Stimulated activated CD4-positive, alpha-beta T cell treated with anti-CD3 and anti-CD28 coated beads, Interleukin-1b, Interleukin-23, amount 100 ng/mL, for 24 hours (primary cell): ENCODE measurements around the gene ARHGDIA.

Experiments
- DNase-seq, 4 experiments: peaks; one replicate each; pipeline ENCODE4 v3.0.0-alpha.2; 2020; ENCODE audit warnings: low read depth in 4 of 4, low spot score in 1 of 4

Gene ARHGDIA

DNA sequence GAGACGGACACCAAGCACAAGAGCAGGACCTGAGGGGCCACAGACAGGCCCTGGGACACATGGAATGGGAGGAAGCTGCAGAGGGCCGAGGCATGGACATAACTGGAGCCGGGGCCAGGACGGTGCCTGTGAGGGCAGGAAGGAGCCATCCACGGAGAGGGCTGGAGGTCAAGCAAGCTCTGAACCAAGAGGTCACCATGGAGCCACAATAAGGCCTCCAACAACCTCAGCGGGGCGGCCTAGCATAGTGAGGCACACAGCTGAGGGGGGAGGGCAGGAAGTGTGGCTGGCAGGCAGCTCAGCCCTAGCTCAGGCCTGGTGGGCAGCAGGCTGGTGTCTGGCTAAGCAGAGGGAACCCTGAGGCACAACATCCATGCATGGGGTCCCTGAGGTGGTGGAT is 42.5 kb downstream of the ARHGDIA start:
- DNase-seq = no peak

DNA sequence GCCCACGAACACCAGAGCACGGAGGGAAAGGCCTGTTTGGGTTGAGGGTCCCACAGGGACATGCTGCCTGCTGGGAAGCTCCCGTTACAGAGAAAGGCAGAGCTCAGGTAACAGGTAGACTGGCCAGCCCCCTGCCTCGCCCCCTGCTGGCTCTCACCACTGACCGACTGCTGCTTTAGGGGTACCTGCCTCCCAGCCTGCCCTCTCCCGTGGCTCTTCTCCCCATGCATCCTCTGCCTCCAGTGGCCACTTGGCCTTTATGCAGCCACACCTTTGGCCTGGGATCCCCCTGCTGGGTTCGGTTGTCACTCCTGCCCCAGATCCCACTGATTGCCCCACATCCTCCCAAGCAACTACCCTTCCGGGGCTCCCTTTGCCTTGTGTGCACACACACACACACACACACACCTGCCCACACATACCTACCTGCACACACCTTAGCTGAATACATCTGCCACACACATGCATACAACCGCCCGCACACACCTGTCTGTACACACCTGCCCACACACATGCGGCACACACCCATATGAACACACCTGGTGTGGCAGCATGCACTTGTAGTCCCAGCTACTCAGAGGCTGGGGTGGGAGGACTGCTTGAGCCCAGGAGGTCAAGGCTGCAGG is 45.2 kb downstream of the ARHGDIA start:
- DNase-seq = no peak

DNA sequence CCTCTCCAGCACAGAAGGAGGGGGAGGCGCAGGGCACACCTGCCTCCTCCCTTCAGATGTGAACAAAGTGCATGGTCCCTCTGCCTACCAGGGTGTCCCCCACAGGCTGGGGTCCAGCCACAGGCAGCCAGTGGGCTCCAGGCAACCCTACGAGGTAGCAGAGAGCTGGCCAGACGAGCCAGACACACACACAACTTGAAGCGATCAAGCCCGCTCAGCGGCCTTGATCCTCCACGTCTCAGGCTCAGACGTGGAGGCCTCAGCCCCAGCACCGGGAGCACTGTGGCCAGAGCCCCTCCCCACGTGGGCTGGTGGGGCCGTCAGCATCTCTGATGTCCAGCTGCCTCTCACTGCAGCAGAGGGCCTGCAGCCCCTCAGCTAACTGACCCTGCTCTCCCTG is 46.5 kb downstream of the ARHGDIA start:
- DNase-seq = no peak

DNA sequence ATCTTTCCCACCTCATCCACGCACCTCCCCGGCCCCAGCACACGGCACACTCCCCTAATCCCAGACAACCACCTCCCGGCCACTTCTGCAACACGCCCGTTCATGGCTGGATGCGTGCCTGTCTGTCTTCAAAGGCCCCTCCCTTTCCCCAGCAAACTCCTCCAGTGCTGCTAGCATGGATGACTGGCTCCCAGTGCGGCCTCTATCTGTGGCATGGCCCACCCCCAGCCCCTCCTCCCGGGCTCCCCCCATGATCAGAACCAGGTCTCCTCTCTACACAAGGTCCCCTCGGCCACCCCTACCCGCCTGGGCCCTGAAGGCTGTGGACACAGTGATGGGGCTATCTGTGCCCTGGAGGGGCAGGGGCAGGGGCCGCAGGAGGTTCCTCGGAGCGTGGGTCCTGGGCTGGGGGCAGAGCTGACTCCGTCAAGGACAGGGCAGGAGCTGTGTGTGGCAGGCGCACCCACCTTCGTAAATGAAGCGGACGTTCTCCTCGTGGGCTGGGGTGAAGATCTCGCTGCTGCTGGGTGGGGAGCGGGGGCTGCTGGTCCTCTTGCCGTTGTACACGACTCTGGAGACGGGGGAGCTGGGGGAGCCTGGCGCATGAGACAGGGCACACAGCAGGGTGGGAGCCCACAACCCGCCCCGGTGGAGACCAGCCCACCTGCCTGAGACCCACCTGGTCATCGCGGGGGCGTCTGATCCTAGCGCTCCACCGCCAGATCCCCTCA is 47.2 kb downstream of the ARHGDIA start:
- no peak for DNase-seq

DNA sequence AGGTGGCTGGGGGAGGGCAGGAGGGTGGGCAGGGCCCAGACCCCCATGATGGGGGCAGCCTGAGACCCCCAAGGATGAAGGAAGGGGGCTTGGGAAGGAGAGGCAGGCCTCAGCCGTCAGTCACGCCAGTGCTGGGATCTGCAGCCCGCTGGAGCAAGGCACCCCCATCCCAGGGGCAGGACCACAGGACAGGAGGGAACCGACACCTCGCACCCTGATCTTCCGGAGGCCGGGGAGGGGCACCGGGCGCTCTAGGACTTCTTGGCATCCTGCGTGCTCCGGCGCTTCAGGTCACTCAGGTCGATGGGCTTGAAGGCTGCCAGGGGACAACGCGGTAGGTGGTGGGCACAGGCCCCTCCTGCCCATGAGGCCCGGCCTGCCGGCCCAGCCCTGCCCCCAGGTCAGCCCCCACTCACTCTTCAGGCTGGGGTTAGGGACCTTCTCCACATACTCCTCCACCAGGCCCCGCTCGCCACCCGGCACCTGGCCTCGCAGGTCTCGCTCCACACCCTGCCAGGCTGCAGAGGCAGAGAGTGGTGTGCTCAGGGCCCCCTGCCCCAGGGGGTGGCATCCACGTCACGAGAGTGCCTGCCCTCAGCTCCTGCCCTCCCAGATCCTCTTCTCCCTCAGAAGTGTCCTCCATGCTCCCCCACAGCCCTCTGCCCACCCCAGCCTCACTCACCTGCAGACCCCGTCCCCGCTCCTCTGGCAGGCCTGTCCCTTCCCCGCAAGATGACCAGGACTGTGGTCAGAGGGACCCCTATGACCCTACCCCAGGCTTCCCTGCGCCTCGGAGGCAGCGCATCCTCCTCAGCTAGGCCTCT is 47.9 kb downstream of the ARHGDIA start:
- DNase-seq = no peak

DNA sequence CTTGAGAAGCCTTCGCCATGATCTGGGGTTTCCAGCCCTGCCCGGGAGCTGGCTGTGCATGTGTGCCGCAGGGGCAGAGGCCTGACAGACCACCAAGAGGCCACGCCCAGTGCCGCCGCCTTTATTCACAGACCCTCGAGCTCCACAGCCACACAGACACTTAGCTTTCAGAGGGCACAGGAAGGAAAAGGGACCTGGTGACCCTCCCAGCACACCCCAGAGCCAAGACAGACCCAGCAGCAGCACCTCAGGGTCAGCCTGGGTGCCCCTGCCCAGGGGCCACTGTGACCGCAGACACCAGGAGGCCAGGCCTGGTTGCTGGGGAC is 48.9 kb downstream of the ARHGDIA start:
- DNase-seq = no peak

DNA sequence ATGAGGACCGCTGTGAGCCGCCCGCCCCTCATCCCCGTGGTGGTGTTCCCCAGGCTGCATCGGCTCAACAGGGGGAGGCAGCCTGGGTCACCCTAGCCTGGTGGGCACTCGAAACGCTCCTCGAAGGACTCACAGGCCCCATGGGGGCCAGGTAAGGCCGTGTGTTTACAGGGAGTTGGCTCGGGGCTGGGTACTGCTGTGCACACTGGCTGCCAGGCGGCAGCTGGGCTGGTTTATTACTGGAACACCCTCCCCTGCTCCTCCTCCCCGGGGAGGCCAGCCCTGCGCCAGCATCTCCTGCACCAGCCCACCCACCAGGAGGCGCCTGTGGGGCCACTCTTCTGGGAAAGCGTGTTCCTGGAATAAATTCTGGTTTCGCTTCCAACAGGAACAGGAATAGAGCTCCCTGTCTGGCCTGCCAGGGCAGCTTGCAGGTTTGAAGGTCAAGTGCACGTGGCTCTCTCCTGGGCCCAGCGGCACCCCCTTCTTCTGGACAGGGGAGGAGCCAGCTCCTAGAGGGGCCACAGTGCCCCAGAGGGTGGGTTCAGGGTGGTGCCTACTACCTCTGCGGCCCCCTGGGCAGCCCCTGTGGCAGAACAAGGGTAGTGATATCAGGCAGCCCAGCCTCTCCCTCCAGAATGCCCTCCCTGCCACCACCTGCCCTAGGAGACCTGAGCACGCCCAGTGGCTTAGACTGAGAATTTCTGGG is 49.4 kb downstream of the ARHGDIA start:
- DNase-seq = no peak

DNA sequence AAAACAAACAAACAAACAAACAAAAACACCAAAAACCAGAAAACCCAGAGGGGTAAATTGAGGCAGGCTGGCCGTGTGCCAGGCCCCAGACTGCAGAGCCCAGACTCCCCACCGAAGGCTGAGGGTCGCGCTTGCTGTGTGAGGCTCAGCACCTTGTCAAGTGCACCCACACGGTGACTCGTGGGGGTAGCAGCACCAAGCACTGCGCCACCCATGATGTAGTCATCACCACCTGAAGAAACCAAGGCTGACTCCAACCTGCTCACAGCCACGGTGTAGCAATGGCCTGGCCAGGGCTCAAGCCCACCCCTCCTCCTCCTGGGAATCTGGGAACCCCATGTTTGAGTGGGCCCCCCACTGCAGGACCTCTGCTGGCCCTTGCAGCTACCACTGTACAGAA is 50.0 kb downstream of the ARHGDIA start:
- no peak for DNase-seq

DNA sequence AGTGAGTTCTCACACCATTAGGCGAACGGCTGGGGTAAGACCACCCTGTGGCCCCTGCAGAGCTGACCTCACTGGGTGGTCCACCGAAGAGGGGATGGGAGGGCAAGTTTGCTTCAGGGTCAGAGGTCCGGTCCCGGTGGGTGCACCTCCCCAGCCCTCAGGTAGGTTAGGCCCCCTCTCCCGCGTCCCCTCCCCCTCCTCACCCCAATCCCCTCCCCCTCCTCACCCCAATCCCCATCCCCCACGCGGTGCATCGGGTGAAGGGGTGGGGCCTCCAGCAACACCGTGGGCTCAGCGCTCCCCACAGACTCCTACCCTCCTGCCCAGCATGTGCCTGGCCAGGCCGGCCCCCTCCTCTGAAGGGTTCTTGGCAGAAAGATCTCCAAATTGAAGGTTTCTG is 51.4 kb downstream of the ARHGDIA start:
- DNase-seq = no peak

DNA sequence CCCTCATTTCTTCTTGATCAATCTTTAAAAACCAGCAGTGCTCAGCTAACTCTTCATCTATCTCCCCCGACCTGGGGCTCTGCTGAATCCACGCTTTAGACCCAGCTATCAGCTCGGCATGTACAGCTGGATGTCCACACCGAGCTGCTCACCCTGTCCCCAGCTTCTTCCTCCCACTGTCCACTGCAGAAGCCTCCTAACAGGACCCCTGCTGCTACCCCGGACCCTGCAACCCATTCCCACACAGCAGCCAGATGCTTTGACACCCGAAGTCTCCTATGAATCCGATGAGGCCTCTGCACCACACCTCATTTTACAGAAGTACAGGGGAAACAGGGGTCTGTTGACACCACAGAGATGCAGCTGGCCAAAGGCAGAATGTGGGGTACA is 53.4 kb downstream of the ARHGDIA start:
- DNase-seq = no peak
